Astrocyte of the cerebellum (primary cell): Measurements from ENCODE around the gene TPRA1.

Experiments
- DNase-seq: peaks from one replicate; pipeline ENCODE4 v3.0.0-alpha.2; 2011; ENCODE audit warnings: low read depth
- H3K4me3 ChIP-seq: 2 replicates; pipeline ENCODE4 v1.5.1; 2011; ENCODE audit warnings: mild to moderate bottlenecking, low read depth, low read length, moderate library complexity
- CTCF ChIP-seq: IDR thresholded peaks from 2 replicates; pipeline ENCODE4 v1.5.1; 2012; ENCODE audit warnings: low read length, low read depth, moderate library complexity, mild to moderate bottlenecking; ENCODE audit errors: missing control alignments
- in situ Hi-C: cut with HindIII; loops from 2 replicates; pipeline ENCODE4 v1.10.0; 2017; ENCODE audit warnings: low sequenced_read_pairs

Gene TPRA1

GRCh38 chr3:127616836-127617605 is 26.5 kb upstream of the TPRA1 start:
- in situ Hi-C loops, result no loop called here
- TF ChIP-seq CTCF, result no peak
- H3K4me3 ChIP-seq, result no peak overlapping the region
- DNase-seq, result no peak

GRCh38 chr3:127615631-127616305 is 25.2 kb upstream of the TPRA1 start:
- H3K4me3 ChIP-seq, result no peak overlapping the region
- in situ Hi-C loops, result no loop called here
- TF ChIP-seq CTCF, result no peak
- DNase-seq, result no peak

GRCh38 chr3:127614928-127615589 is 24.5 kb upstream of the TPRA1 start:
- TF ChIP-seq CTCF, result no peak
- in situ Hi-C loops, result no loop called here
- DNase-seq, result no peak
- H3K4me3 ChIP-seq, result no peak overlapping the region

DNA sequence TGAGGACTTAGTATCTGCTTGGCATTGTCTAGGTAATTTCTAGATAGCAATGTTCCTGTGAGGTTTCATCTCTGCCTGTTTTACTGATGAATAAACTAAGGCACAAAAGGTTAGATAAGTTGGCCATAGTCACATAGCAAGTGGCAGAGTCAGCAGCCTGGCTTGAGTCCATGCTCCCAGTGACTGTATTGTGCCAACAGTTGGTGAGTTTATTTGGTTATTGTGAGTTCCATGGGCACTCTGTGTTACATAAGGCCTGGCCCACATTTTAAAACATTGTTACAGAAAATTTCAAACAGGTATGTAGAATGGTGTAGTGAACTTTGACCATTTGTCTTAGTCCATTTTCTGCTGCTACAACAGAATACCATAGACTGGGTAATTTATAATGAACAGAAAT is 22.9 kb upstream of the TPRA1 start:
- in situ Hi-C loops, result no loop called here
- no peak for DNase-seq
- H3K4me3 ChIP-seq, result no peak overlapping the region
- no peak for TF ChIP-seq CTCF

DNA sequence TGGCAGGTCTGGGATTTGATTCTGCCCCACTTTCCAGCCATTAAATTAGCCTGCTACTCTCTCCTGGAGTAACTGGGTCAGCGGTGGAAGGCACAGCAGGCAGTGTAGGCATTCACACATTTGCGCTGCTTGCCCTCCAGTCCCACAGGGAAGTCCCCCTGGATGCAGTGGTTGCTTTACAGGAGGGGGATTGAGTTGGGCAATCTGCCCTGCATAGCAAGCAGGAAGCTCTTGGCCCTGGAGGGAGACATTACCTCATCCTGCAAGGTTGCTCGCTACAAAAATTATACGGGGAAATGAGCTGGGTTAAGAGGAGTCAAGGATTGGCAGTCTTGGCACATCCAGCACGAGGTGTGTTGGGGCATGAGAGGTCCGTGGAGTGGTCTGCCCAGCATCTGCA is 22.4 kb upstream of the TPRA1 start:
- no peak overlapping the region for H3K4me3 ChIP-seq
- DNase-seq, result peak; percentile 51
- TF ChIP-seq CTCF, result no peak
- in situ Hi-C loops, result no loop called here

DNA sequence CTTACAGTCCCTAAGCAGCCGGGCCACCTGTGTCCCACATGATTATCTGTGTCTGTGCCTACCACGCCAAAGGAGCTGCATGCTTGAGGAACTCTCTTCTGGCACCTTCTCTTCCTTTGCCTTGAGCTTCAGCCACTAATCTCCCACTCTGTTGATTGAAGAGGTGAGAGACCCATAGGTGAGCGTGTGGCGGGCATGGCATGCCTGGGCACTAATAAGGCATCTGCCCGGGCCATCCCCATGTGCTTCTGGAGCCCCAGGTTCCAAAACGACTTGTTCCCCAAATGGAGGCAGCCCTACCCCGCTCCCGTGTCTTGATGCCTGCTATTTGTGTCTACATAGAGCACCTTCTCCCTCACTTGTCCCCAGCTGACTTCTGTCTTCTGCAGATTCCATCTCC is 20.7 kb upstream of the TPRA1 start:
- no peak for DNase-seq
- in situ Hi-C loops, result no loop called here
- TF ChIP-seq CTCF, result no peak

More for the DNA sequence above, 20.7 kb upstream of the TPRA1 start:
- no peak overlapping the region for H3K4me3 ChIP-seq
